ENCODE results near the gene PIGU. TPM values are rescaled to one million over a fixed set of nuclear protein-coding genes. Genes with fewer than 3 reads are reported as not detected.

PIGU gene
- polyA plus RNA-seq, 1 donor from 2014 or later, result 35.8 TPM

GRCh38 chr20:34538671-34539123, 138.2 kb downstream of the PIGU start:
- H4K20me1 ChIP-seq (ENCODE audit: insufficient read depth), result no peaks in the 10 kb centered on the region
- H3K4me2 ChIP-seq (ENCODE audit: low read length), result no peak overlapping the region
- TF ChIP-seq MXI1 (conservative IDR thresholded peaks at IDR 0.05; ENCODE audit: poor library complexity, severe bottlenecking) (no peak), TAF1 (IDR thresholded peaks at IDR 0.05; ENCODE audit: low read depth) (no peak), RAD21 (conservative IDR thresholded peaks at IDR 0.05) (no peak), SMC3 (conservative IDR thresholded peaks at IDR 0.05; ENCODE audit: poor library complexity) (no peak), CTCF (IDR thresholded peaks at IDR 0.05; ENCODE audit: poor library complexity, severe bottlenecking) (peak; percentile 48), EZH2 (IDR thresholded peaks at IDR 0.05; ENCODE audit: borderline replicate concordance, insufficient read depth, low read length, poor library complexity, severe bottlenecking) (no peak), REST (IDR thresholded peaks at IDR 0.05; ENCODE audit: borderline replicate concordance) (no peak), EP300 (conservative IDR thresholded peaks at IDR 0.05; ENCODE audit: poor library complexity, severe bottlenecking) (no peak)
- no peaks in the 10 kb centered on the region for H3K36me3 ChIP-seq (ENCODE audit: insufficient read depth, low read length)
- no peaks in the 10 kb centered on the region for H3K79me2 ChIP-seq (replicated peaks; ENCODE audit: insufficient read depth, low read length)
- H3F3A ChIP-seq (ENCODE audit: insufficient read depth, low read length, poor library complexity, severe bottlenecking), result no peaks in the 10 kb centered on the region
- no peak overlapping the region for H3K4me3 ChIP-seq (ENCODE audit: low read length)
- no peak overlapping the region for H3K27ac ChIP-seq (ENCODE audit: low read length)
- no peak overlapping the region for H3K9ac ChIP-seq (ENCODE audit: low read length)
- no peaks in the 10 kb centered on the region for H3K27me3 ChIP-seq (ENCODE audit: insufficient read depth, low read depth, low read length)
- no peaks in the 10 kb centered on the region for H3K9me3 ChIP-seq (ENCODE audit: low read length)
- H3K9me2 ChIP-seq (ENCODE audit: insufficient read depth, low read length), result no peaks in the 10 kb centered on the region
- no peak overlapping the region for H2AFZ ChIP-seq (ENCODE audit: low read depth, low read length)

GRCh38 chr20:34537651-34538050, 139.2 kb downstream of the PIGU start:
- no peaks in the 10 kb centered on the region for H3F3A ChIP-seq (ENCODE audit: insufficient read depth, low read length, poor library complexity, severe bottlenecking)
- no peak overlapping the region for H3K9ac ChIP-seq (ENCODE audit: low read length)
- no peak overlapping the region for H3K27ac ChIP-seq (ENCODE audit: low read length)
- no peaks in the 10 kb centered on the region for H3K9me2 ChIP-seq (ENCODE audit: insufficient read depth, low read length)
- H3K9me3 ChIP-seq (ENCODE audit: low read length), result no peaks in the 10 kb centered on the region
- no peaks in the 10 kb centered on the region for H4K20me1 ChIP-seq (ENCODE audit: insufficient read depth)
- no peaks in the 10 kb centered on the region for H3K27me3 ChIP-seq (ENCODE audit: insufficient read depth, low read depth, low read length)
- H3K4me3 ChIP-seq (ENCODE audit: low read length), result no peak overlapping the region
- H3K36me3 ChIP-seq (ENCODE audit: insufficient read depth, low read length), result no peaks in the 10 kb centered on the region
- no peaks in the 10 kb centered on the region for H3K79me2 ChIP-seq (replicated peaks; ENCODE audit: insufficient read depth, low read length)
- H3K4me2 ChIP-seq (ENCODE audit: low read length), result no peak overlapping the region
- no peak for TF ChIP-seq REST (IDR thresholded peaks at IDR 0.05; ENCODE audit: borderline replicate concordance)
- H2AFZ ChIP-seq (ENCODE audit: low read depth, low read length), result no peak overlapping the region
